NK-92 (cell line): ENCODE results near the gene ZNF646.

Experiments
- DNase-seq: peaks from one replicate; lab custom pipeline; 2025; ENCODE audit not compliant: unreplicated experiment; lab: John Stamatoyannopoulos, UW

ZNF646 gene

GRCh38 chr16:31128711-31129567 is 54.7 kb downstream of the ZNF646 start:
- DNase-seq, result no peak

GRCh38 chr16:31129568-31130335 is 55.5 kb downstream of the ZNF646 start:
- DNase-seq, result no peak

GRCh38 chr16:31130336-31130891 is 56.2 kb downstream of the ZNF646 start:
- no peak for DNase-seq

GRCh38 chr16:31130899-31131298 is 56.7 kb downstream of the ZNF646 start:
- DNase-seq, result no peak

GRCh38 chr16:31131416-31131815 is 57.2 kb downstream of the ZNF646 start:
- DNase-seq, result no peak

GRCh38 chr16:31131841-31132271 is 57.6 kb downstream of the ZNF646 start:
- DNase-seq, result no peak

- DNase-seq, result no peak
Observed at GRCh38 chr16:31132303-31132979, 58.2 kb downstream of the ZNF646 start.

- DNase-seq, result no peak
Observed at GRCh38 chr16:31133046-31133501, 58.9 kb downstream of the ZNF646 start.
